DND-41 (cell line): ENCODE data around the gene NECTIN1.

Experiments used
- ATAC-seq: fragments of 200-7000 bp; cut with Tn5 transposase; 3 replicates; pipeline ENCODE4 v1.9.1; 2021; ENCODE audit warnings: low read depth; ENCODE audit not compliant: insufficient read depth
- DNase-seq: peaks from one replicate; pipeline ENCODE4 v3.0.0-alpha.2; 2020
- H2AFZ ChIP-seq: 2 replicates; pipeline ENCODE4 v1.6.0; 2012; ENCODE audit warnings: low read depth, low read length
- H3K27ac ChIP-seq: 2 replicates; pipeline ENCODE4 v1.5.1; 2012; ENCODE audit warnings: low read length, inconsistent platforms
- H3K27me3 ChIP-seq: fragments of 200-600 bp; sonication (generic); 2 replicates; pipeline ENCODE4 v1.6.0; 2012; ENCODE audit warnings: low read length, mild to moderate bottlenecking, inconsistent platforms; ENCODE audit not compliant: insufficient read depth, poor library complexity
- H3K36me3 ChIP-seq: 2 replicates; pipeline ENCODE4 v1.5.1; 2012; ENCODE audit warnings: low read length, inconsistent platforms; ENCODE audit not compliant: insufficient read depth
- H3K4me1 ChIP-seq: 2 replicates; pipeline ENCODE4 v1.5.1; 2012; ENCODE audit warnings: mild to moderate bottlenecking, low read length; ENCODE audit not compliant: insufficient read depth
- H3K4me2 ChIP-seq: 2 replicates; pipeline ENCODE4 v1.6.0; 2012; ENCODE audit warnings: mild to moderate bottlenecking, moderate library complexity, low read length, inconsistent platforms; ENCODE audit not compliant: insufficient read depth
- H3K4me3 ChIP-seq, 2 experiments: fragments of 200-600 bp in 1 of 2; shearing (Covaris generic) in 1 of 2; 2 replicates each; pipeline ENCODE4 v1.5.1; 2012 to 2016; ENCODE audit warnings: inconsistent platforms in 2 of 2, low read length in 2 of 2, mild to moderate bottlenecking in 2 of 2, low read depth in 1 of 2, moderate library complexity in 1 of 2
- H3K79me2 ChIP-seq: 2 replicates; pipeline ENCODE4 v1.6.0; 2012; ENCODE audit warnings: low read length, inconsistent platforms; ENCODE audit not compliant: insufficient read depth
- H3K9ac ChIP-seq: 2 replicates; pipeline ENCODE4 v1.6.0; 2012; ENCODE audit warnings: low read depth, mild to moderate bottlenecking, inconsistent platforms, low read length, moderate library complexity
- H3K9me3 ChIP-seq: 2 replicates; pipeline ENCODE4 v1.5.1; 2012; ENCODE audit warnings: low read length, moderate library complexity, mild to moderate bottlenecking, inconsistent platforms; ENCODE audit not compliant: insufficient read depth, severe bottlenecking
- H4K20me1 ChIP-seq: 2 replicates; pipeline ENCODE4 v1.6.0; 2012; ENCODE audit warnings: low read length; ENCODE audit not compliant: insufficient read depth
- CTCF ChIP-seq: IDR thresholded peaks from 2 replicates; pipeline ENCODE4 v1.5.1; 2012; ENCODE audit warnings: borderline replicate concordance, low read length, moderate library complexity, mild to moderate bottlenecking; ENCODE audit not compliant: poor library complexity, severe bottlenecking; ENCODE audit errors: extremely low read depth
- EZH2 ChIP-seq: IDR thresholded peaks from 3 replicates; pipeline ENCODE4 v1.6.1; 2012; ENCODE audit warnings: borderline replicate concordance, low read depth, mild to moderate bottlenecking, moderate library complexity, low read length, inconsistent platforms; ENCODE audit not compliant: severe bottlenecking

NECTIN1 gene

DNA sequence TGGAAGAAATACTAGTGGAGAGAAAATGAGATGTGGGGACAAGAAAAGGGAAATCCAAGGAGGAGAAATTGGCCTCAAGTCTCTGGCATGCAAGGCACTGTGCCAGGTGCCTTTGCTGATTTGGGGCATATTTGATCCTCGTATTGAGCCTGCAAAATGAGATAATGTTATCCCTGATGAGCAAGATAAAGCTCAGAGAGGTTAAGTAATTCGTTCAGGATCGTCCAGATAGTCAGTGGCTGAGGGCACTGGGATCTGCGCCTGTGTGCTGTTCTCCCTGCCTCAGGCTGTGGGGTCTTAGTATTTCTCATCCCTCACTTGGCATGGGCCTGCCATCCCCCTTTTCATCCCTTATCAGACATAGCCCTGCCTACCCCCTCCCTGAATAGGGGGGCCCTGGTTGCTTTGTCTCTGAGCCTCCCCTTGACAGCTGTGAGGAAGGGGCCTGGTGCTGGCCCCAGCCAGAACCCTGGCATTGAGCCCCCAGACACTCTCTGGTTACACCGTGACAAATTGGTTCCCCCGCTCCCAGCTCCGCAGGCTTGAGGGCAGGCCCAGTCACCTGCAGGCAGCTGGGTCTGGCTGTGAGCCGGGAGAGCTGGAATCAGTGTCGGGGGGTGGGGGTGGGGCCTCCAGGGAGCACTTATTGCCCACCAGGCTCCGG, 85.7 kb downstream of the NECTIN1 start:
- no peaks in the 10 kb centered on the region for H3K36me3 ChIP-seq
- no peak overlapping the region for H2AFZ ChIP-seq
- no peak overlapping the region for H3K9ac ChIP-seq
- H3K9me3 ChIP-seq: no peaks in the 10 kb centered on the region
- no peaks in the 10 kb centered on the region for H3K4me1 ChIP-seq
- ATAC-seq: no peak
- no peak overlapping the region for H3K27ac ChIP-seq
- H3K4me2 ChIP-seq: no peak overlapping the region
- no peaks in the 10 kb centered on the region for H3K79me2 ChIP-seq
- H3K4me3 ChIP-seq: no peak overlapping the region
- H3K27me3 ChIP-seq: peaks cover 10% of the 10 kb centered on the region
- H4K20me1 ChIP-seq: peaks cover 7% of the 10 kb centered on the region
- TF ChIP-seq EZH2 (no peak), CTCF (no peak)
- no peak for DNase-seq

DNA sequence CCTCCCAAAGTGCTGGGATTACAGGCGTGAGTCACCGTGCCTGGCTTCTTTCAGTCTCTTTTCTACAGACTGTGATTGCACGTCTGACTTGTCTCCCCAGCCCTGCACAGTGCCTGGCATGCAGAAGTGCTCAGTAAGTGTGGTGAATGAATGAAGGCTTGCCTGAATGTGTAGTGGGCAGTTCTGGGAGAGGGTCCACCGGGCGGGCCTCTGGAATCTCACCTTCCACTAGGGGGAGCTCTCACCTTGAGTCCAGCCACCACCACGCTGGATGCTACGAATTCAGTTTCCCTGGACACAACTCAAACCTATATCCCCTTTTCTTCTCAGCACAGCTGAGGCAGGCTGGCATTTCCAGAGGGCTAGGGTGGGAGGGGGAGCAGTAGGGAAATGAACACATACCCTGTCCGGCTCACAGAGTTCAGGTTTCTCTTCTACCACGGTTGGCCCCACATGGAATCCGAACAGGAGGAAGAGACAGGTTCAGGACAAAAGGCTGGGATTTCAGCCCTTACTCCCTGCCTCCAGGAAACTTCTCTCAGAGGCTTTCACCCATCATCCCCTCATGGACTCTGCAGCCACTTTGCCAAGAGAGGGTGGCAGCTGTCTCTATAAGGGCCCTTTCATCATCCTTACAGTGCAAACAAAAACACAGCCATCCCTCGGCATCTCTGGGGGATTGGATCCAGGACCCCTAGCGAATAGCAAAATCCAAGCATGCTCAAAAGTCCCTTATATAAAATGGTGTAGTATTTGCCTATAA, 86.8 kb downstream of the NECTIN1 start:
- Histone ChIP-seq H3K4me3 (no peak overlapping the region), H3K36me3 (no peaks in the 10 kb centered on the region), H3K27me3 (peaks cover 14% of the 10 kb centered on the region), H3K4me2 (no peak overlapping the region), H3K27ac (no peak overlapping the region), H3K79me2 (no peaks in the 10 kb centered on the region), H3K9me3 (no peaks in the 10 kb centered on the region), H3K4me1 (no peaks in the 10 kb centered on the region), H3K9ac (no peak overlapping the region), H2AFZ (no peak overlapping the region), H4K20me1 (peaks cover 9% of the 10 kb centered on the region)
- peak; percentile 65; the same call in 2 of the 3 replicates for ATAC-seq
- peak; percentile 11 for DNase-seq
- TF ChIP-seq CTCF: peak; percentile 79
- no peak for TF ChIP-seq EZH2

DNA sequence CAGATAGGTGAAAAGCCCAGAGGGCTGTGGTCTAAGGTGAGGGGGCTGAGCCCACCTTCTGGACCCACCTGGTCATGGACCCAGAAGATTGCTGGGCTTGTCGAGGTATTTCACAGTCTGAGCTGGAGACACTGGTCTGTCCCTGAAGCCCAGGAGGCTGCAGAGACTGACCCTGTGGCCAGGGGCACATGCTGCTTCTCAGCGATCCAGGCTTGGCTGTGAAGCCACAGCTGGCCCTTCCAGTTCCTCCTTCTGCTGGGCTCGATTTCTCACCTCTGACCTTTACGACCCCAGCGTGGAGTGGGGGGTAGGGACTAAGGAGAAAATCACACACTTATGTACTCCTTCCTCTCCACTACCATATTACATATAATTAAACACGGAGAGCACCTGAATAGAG, 88.5 kb downstream of the NECTIN1 start:
- H3K4me2 ChIP-seq: no peak overlapping the region
- peaks cover 6% of the 10 kb centered on the region for H4K20me1 ChIP-seq
- ATAC-seq (no peak), DNase-seq (no peak)
- H3K4me3 ChIP-seq: no peak overlapping the region
- H3K27ac ChIP-seq: no peak overlapping the region
- TF ChIP-seq EZH2: no peak
- no peak for TF ChIP-seq CTCF
- no peaks in the 10 kb centered on the region for H3K36me3 ChIP-seq
- no peaks in the 10 kb centered on the region for H3K9me3 ChIP-seq
- peaks cover 14% of the 10 kb centered on the region for H3K27me3 ChIP-seq
- no peaks in the 10 kb centered on the region for H3K4me1 ChIP-seq
- no peak overlapping the region for H3K9ac ChIP-seq
- H2AFZ ChIP-seq: no peak overlapping the region
- H3K79me2 ChIP-seq: no peaks in the 10 kb centered on the region
